Pulmonary artery endothelial cell (primary cell): ENCODE results near the gene PATJ. TPM values are rescaled to one million over a fixed set of nuclear protein-coding genes. Genes with fewer than 3 reads are reported as not detected.
A peak's percentile ranks its signal among the peaks of the same experiment; 100 is the strongest.

Source experiments
- DNase-seq: peaks from one replicate; pipeline ENCODE4 v3.0.0-alpha.2; 2011; ENCODE audit warnings: low read depth, low spot score
- total RNA-seq: library from RNA; depleted of rRNA; stranded (reverse); fragments of >200 nt; gene quantifications from 2 replicates; pipeline ENCODE4 v1.2.3, GENCODE V29; 2014

PATJ gene
- total RNA-seq, 1 donor from 2014 or later, result 4.0 TPM

- no peak for DNase-seq
These were observed 304.6 kb downstream of the PATJ start for GRCh38 chr1:62046927-62047326.

GRCh38 chr1:62050165-62050564 is 307.9 kb downstream of the PATJ start:
- no peak for DNase-seq

GRCh38 chr1:62052946-62053345 is 310.7 kb downstream of the PATJ start:
- DNase-seq, result no peak

DNA sequence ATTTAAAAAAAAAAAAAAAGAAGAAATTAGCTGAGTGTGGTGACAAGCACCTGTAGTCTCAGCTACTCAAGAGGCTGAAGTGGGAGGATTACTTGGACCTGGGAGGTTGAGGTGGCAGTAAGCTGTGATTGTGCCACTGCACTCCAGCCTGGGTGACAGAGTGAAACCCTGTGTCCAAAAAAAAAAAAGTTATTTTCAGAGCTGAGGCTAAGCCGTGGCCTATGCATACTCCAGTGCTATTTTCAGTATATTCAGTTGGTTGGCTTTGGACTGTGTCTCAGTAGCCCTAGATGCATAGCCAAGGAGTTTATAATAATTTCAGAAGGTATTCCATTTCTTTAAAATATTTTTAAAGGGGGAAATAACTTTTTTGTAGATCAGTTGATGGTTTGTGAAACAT is 311.9 kb downstream of the PATJ start:
- no peak for DNase-seq

DNA sequence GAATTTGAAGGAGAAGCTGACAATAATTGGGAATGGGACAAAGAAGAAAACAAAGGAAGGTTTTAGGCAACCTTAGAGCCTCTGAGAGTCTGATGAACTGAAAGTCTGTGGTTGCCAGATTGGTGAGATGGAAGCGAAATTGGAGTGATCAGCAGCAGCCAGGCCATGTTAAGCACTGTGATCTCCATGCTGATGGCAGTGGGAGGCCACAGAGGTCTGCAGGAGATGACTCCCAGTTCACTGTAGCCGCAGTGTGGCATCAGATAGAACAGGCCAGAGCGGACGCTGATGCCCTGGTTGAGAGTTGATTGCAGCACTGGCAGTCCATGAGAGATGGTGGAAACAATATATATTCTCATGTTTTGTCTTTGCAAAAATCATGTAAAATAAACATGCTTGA is 314.9 kb downstream of the PATJ start:
- no peak for DNase-seq

DNA sequence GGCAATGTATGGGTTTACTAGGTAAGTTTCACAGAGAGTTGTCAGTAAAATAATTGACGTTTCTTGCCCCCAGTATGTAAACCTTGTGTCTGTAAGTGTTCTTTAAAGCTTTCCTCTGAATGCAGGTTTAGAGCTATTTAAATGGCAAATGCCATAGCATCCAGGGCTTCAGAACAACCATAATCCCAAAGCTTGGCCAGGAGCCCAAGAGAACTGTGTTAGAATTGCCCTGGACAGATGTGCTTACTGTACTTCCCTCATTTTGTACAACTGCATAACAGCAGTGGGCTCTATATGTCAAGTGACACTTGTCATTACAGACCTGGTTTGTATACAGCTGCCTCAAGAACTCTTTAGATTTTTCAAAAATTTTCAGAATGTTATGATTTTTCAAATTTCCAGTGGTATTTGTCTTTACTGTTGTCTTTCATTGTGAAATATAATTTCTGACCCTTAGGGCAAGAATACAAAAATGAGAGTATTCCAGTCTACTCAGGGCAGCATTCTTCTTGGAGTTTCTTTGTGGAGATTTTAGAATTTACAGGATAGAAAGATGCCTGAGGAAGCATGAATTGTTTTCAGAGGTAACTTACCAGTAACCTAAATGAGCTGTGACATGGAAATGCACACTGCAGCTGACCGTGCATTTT is 315.5 kb downstream of the PATJ start:
- DNase-seq, result no peak

DNA sequence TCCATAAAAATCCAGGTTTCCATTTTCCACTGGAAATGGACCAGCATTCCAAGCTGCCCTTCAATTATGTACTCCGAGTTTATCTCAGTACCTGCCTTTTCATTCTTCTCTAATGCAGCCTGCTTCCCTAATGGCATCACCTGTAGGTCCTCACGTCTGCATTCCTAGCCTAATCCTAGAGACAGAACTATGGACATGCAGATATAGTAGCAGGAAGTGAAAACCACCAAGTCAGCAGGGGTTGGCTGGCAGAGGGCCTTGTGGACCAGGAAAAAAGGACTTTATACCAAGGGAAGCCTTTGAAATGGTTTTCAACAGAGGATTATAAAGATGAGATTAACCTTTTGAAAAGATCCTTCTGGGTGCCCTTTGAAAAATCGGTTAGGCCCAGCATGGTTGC is 316.7 kb downstream of the PATJ start:
- DNase-seq, result no peak

GRCh38 chr1:62062087-62062486 is 319.8 kb downstream of the PATJ start:
- DNase-seq, result no peak

DNA sequence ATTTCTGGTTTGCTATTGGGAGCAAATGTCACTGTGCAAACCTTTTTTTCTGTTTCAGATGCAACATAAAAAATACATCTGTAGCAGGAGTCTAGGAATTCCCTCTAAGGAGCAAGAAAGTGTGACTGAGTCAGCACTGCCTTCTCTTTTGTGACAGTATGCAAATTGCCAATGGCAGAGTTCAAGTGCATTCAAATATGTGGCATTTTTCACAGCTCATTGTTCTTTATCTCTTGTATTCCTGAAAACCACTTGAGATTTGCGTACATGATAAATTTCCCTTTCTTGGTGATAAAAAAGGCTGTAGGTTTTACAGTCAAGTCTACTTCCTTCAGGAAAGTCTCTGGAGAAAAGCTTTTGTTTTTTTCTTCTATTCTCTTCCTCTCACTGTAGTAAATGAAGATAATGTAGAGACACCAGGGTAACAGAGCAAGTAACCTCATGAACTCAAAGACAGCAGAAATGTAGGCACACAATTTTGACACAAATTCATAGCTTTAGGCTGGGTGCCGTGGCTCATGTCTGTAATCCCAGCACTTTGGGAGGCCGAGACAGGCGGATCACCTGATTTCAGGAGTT is 322.6 kb downstream of the PATJ start:
- no peak for DNase-seq

GRCh38 chr1:62066713-62067112 is 324.4 kb downstream of the PATJ start:
- no peak for DNase-seq

DNA sequence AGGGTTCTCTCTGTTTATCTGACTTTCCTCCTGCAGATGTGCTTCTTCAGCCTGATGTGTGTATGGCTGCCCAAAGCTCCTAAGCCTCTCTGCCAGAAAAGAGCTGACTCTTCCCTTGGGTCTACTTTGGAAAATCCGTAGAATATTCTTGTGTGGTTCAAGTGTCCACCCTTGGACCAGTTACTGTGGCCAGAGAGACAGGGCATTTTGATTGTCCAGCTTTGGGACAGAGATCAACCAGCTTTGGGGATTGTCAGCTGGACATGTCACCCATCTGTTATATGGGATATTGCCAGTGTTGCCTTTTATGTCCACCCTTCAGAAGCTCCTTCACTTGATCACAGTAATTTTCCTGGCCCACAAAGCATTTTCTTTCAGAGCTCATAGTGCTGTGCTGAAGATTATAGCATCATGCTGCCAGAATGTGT is 326.1 kb downstream of the PATJ start:
- no peak for DNase-seq

DNA sequence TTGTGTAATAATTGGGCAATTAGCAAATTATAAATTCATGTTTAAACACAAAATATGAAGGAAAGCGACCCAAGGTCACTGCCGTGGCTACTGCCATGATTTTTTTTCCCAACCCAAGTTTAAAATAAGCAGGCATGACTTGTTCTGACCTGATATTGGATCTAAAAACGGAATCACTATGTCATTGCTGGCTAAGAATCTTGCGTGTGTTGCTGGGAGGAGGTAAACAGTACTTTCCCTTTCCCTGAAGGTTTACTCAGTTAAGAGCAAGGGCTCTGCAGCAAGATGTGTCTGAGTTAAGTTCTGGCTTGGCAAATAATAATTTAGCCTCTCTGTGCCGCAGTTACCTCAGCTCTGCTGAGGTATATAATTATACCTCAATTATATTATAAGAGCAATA is 326.7 kb downstream of the PATJ start:
- DNase-seq, result no peak

DNA sequence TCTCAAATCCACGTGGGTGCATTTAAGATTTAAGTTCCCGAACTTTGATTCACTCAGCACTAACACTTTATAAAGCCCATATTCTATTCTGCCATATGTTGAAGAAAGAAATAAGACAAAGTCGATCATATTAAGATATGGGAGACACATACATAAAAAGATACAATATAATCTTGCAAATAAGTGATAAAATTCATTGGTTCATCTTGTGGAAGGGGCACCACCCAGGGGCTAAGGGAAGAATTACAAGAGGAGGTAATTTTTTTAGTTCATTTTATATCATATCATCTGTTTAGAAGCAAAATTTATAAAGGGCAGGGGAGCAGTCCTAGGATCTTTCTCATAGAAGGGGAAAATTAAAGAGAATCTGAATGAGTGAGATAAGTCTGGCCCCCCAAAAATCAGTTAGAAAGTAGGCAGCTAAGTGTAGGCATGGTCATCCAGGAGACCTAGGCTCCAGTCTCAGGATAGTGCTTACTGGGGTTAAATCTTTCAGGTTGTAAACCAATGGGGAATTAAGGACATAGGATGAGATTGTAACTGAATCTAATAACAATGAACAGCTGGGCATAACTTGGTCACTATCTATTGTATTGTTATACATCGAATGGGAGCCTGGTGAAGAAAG is 328.2 kb downstream of the PATJ start:
- DNase-seq, result no peak

DNA sequence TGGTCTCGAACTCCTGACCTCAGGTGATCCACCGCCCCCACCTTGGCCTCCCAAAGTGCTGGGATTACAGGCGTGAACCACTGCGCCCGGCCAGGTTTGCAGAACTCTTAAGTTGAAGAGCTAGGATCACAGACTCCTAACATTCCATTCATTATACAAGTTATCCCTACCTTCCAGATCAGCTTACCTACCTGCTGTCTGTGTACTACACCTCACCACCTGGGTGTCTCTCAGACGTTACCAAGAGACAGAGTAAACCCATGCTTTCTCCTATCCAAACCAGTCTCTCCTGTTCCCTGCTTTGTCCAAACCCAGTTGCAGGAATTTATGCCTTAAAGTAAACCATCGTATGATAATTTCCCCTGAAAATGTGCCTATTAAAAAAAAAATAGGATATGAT is 329.4 kb downstream of the PATJ start:
- no peak for DNase-seq

DNA sequence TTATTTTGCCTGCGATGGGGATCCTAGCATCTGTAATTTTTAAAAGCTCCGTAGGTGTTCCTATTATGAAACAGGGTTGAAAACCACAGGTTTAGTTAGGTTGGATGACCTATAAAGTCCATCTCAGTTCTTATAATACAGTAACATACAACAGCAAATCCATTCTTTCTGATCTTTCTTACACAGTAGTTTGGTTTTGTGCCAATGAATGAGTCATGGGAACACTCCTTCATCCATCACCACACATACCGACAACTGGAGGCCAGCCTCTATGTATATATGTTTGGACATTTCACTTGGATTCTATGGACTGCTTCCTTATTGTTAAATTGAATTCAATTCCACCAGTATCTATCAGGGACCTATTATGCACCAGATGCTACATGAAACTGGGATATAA is 334.0 kb downstream of the PATJ start:
- peak; percentile 66 for DNase-seq

DNA sequence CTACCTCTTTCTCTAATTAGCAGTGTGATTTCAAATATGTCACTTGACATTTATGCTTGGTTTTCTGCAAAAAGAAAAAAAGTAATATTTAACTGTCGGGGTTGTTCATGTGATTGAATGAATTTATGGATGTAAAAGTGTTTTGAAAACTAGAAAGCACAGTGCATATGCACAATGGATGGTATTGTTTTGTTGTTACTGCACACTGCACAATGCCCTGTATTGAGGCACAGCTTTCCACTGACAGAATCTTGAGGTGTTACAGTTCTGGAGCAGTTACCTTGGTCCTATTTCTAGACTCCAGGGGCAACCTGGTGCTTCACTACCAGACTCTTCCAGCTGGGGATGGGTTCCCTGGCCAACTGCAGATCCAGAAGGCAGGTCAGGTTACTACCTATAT is 335.5 kb downstream of the PATJ start:
- DNase-seq, result no peak

- DNase-seq, result no peak
These were observed 340.4 kb downstream of the PATJ start for GRCh38 chr1:62082456-62083363.

- DNase-seq, result no peak
These were observed 342.1 kb downstream of the PATJ start for GRCh38 chr1:62084310-62084890.

GRCh38 chr1:62088439-62088838 is 346.2 kb downstream of the PATJ start:
- no peak for DNase-seq

DNA sequence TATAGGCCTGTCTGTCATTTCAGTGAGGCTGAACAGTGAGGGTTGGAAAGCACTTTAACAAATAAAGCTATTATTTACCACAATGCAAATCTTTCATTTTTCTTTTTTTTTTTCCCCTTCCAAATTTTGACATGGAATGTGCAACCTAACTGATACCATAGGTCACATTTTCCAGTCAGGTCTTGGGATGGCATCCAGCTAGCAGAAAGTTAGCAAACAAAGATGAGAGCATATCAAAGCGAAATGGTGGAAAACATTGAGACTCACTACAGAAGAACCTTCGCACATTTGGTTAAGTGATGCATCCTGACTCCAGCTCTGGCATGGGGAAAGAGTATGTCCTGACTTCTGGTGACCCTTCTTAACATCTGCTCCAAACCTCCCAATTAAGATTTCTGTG is 347.3 kb downstream of the PATJ start:
- DNase-seq, result no peak

GRCh38 chr1:62090016-62090415 is 347.7 kb downstream of the PATJ start:
- DNase-seq, result no peak

DNA sequence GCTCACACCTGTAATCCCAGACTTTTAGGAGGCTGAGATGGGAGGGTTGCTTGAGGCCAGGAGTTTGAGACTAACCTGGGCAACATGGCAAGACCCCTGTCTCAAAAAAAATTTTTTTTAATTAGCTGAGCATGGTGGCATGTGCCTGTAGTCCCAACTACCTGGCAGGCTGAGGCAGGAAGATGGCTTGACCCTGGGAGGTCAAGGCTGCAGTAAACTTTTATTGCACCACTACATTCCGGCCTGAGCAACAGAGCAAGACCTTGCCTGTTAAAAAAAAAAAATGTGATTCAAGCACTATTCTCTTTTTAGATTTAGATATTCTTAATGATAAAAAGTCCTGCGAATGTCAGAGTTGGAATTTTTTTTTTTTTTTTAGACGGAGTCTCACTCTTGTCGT is 349.8 kb downstream of the PATJ start:
- DNase-seq, result no peak
